Measurements from ENCODE around the gene MAML3. TPM values are rescaled to one million over a fixed set of nuclear protein-coding genes. Genes with fewer than 3 reads are reported as not detected.

Gene MAML3
- total RNA-seq, 6 experiments from 2014 or later = 1.2 to 1.9 (median 1.6) TPM

DNA sequence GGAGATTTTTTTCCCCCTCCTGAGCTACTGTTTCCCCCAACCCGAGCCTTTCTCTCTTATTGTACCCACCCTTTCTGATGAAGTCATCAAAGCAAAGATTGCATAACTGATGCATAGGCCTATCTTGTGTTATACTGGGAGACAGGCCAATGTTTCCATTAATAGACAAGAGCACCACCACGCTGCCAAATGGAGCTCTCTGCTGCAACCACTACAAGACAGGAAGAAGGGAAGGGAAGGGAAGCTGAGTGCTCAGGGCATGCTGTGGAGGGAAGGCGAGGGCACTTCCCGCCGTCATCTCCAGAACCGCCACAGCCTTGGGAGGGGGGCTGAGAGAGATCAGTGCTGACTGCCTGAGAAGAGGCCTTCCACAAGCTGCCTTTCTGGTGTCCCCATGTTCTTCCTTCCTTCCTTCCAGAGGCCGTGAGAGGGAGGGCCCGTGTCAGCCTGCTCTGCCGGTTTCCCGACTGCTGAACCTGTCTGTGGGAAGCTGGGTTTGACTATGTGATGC lies 413.4 kb downstream of the MAML3 start:
- Mint-ChIP-seq H3K4me3 (no peak overlapping the region), H3K9me3 (no peaks in the 10 kb centered on the region), H3K36me3 (ENCODE audit: low read depth) (no peaks in the 10 kb centered on the region), H3K27ac (peak overlapping the region; percentile 24; the same call in 1 of the 2 replicates), H3K27me3 (ENCODE audit: insufficient read depth) (peaks cover 7% of the 10 kb centered on the region), H3K4me1 (ENCODE audit: low read depth) (peaks cover 10% of the 10 kb centered on the region)
- TF ChIP-seq, protein P1, sequence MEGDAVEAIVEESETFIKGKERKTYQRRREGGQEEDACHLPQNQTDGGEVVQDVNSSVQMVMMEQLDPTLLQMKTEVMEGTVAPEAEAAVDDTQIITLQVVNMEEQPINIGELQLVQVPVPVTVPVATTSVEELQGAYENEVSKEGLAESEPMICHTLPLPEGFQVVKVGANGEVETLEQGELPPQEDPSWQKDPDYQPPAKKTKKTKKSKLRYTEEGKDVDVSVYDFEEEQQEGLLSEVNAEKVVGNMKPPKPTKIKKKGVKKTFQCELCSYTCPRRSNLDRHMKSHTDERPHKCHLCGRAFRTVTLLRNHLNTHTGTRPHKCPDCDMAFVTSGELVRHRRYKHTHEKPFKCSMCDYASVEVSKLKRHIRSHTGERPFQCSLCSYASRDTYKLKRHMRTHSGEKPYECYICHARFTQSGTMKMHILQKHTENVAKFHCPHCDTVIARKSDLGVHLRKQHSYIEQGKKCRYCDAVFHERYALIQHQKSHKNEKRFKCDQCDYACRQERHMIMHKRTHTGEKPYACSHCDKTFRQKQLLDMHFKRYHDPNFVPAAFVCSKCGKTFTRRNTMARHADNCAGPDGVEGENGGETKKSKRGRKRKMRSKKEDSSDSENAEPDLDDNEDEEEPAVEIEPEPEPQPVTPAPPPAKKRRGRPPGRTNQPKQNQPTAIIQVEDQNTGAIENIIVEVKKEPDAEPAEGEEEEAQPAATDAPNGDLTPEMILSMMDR (IDR thresholded peaks at IDR 0.05) = peak; percentile 43; the same call in 1 of the 2 replicates
- peak; percentile 75 for DNase-seq

DNA sequence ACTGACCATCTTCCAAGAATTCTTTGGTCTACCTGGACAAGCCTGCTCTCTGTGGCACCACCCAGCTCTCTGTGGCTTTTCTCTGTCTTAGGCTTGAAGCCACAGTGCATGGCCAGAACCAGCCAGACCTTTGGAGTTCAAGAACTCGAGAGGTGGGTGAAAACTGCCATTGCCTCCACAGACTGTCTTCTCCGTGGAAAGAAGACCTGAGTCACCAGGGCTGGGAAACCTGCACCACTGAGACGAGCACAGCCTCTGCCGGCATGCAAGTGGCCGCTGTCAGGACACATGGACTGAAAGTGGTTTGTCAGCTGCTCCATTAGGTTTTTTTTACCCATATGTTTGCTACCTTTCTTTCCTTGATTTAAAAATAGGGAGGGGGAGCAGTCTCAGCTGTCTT lies 413.9 kb downstream of the MAML3 start:
- peaks cover 5% of the 10 kb centered on the region for H3K27me3 Mint-ChIP-seq (ENCODE audit: insufficient read depth)
- TF ChIP-seq, protein P1 (IDR thresholded peaks at IDR 0.05) = no peak
- H3K9me3 Mint-ChIP-seq = no peaks in the 10 kb centered on the region
- H3K4me3 Mint-ChIP-seq = no peak overlapping the region
- H3K4me1 Mint-ChIP-seq (ENCODE audit: low read depth) = peaks cover 10% of the 10 kb centered on the region
- no peak for DNase-seq
- peak overlapping the region; percentile 24; the same call in 1 of the 2 replicates for H3K27ac Mint-ChIP-seq
- H3K36me3 Mint-ChIP-seq (ENCODE audit: low read depth) = no peaks in the 10 kb centered on the region

DNA sequence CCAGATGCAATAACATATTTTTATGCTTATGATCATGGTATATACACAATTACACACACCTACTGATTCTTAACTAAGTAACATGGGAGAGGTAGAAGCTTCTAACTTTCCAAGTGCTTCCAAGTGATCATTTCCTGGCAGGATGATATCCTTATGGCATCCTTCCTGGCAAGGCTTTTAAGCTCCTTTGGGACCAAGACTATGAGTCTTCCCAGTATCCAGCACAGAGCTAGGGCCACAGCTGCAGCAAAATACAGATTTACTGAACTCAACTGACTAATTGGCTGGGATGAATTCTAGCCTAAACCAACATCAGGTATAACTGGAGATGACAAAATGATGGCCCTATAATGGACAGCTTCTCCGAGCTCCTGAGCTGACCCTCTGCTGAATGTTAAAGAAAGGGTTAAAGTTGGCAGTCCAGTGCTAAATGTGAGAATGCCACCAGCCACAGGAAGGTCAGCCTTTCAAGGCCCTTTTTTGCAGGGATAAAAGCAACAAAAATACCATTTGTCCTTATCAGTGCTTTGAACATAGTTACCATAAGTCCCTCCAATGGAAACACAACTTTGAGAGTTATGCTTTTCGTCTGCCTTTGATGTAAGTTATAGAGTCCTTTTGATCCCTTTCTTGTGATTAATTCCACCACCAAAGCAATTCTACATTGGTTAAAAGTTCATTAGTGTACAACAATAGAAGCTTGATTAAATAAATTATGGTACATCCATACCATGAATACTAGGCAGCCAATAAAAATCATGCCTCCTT lies 415.0 kb downstream of the MAML3 start:
- Mint-ChIP-seq H3K36me3 (ENCODE audit: low read depth) (no peaks in the 10 kb centered on the region), H3K9me3 (no peaks in the 10 kb centered on the region), H3K4me3 (no peak overlapping the region), H3K27ac (no peak overlapping the region), H3K4me1 (ENCODE audit: low read depth) (peaks cover 17% of the 10 kb centered on the region), H3K27me3 (ENCODE audit: insufficient read depth) (peaks cover 3% of the 10 kb centered on the region)
- TF ChIP-seq, protein P1 (IDR thresholded peaks at IDR 0.05) = no peak
- no peak for DNase-seq

DNA sequence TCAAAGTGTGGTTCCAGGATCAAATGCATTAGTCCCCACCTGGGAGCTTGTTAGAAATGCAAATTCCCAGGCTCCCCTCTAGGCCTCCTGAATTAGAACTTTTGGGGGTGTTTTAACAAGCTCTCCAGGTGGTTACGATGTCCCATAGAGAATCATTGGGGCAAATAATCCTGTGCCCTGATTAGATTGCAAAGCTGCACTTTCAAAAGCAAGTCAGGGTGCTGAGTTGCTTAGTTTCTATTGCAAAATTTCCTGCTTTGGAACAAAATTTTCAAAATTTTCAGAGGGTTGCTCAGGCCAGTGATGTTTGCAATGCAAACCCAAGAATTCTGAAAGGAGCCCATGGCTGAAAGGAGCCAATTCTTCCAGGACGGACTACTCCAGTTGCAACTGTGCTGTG lies 417.3 kb downstream of the MAML3 start:
- H3K9me3 Mint-ChIP-seq = no peaks in the 10 kb centered on the region
- H3K36me3 Mint-ChIP-seq (ENCODE audit: low read depth) = no peaks in the 10 kb centered on the region
- H3K27ac Mint-ChIP-seq = no peak overlapping the region
- H3K27me3 Mint-ChIP-seq (ENCODE audit: insufficient read depth) = peaks cover 3% of the 10 kb centered on the region
- TF ChIP-seq, protein P1 (IDR thresholded peaks at IDR 0.05) = no peak
- no peak for DNase-seq
- no peak overlapping the region for H3K4me3 Mint-ChIP-seq
- H3K4me1 Mint-ChIP-seq (ENCODE audit: low read depth) = peaks cover 18% of the 10 kb centered on the region

DNA sequence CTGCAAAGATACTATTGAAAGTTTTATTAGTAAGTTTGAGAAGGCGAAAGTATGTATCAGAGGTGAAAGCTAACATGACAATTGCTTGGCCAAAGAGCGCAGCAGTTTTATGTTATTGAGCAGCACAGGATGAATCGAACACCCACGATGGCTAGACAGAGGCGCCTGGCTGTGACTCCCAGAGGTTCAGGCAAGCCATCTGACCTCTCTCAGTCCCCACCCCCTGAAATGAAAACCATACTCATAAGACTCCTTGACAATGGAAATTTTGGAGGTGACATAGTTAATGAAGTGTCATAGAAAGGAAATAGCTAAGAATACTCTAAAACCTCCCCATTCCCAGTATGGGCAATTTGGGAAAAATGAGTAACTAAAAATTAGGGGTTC lies 417.7 kb downstream of the MAML3 start:
- no peaks in the 10 kb centered on the region for H3K36me3 Mint-ChIP-seq (ENCODE audit: low read depth)
- peaks cover 18% of the 10 kb centered on the region for H3K4me1 Mint-ChIP-seq (ENCODE audit: low read depth)
- TF ChIP-seq, protein P1 (IDR thresholded peaks at IDR 0.05) = no peak
- no peak for DNase-seq
- no peak overlapping the region for H3K4me3 Mint-ChIP-seq
- H3K27me3 Mint-ChIP-seq (ENCODE audit: insufficient read depth) = peaks cover 3% of the 10 kb centered on the region
- no peak overlapping the region for H3K27ac Mint-ChIP-seq
- no peaks in the 10 kb centered on the region for H3K9me3 Mint-ChIP-seq

Data from HFFc6 (cell line).